Thoracic aorta (tissue), 2 donors: ENCODE results near the gene P2RX1. TPM values are rescaled to one million over a fixed set of nuclear protein-coding genes. Genes with fewer than 3 reads are reported as not detected.
A peak's percentile ranks its signal among the peaks of the same experiment; 100 is the strongest.

ENCODE experiments used
- ATAC-seq: fragments of 150-250 bp; one replicate; pipeline ENCODE4 v1.8.0; 2017; ENCODE audit warnings: low read depth; ENCODE audit not compliant: insufficient number of reproducible peaks, low FRiP score
- DNase-seq: peaks from one replicate; pipeline ENCODE4 v3.0.0-alpha.2; 2020; ENCODE audit warnings: low spot score
- H3K27ac ChIP-seq, 2 donors: fragments of 200-600 bp; sonication (generic); 1 replicate in 1 of 2; 2 replicates in 1 of 2; pipeline ENCODE4 v1.5.1; 2016; ENCODE audit warnings: mild to moderate bottlenecking in 2 of 2, moderate library complexity in 2 of 2
- H3K27me3 ChIP-seq: fragments of 200-600 bp; sonication (generic); replicated peaks from 2 replicates; pipeline ENCODE4 v1.6.0; 2016; ENCODE audit warnings: mild to moderate bottlenecking; ENCODE audit not compliant: insufficient read depth
- H3K36me3 ChIP-seq: fragments of 200-600 bp; sonication (generic); one replicate; pipeline ENCODE4 v1.5.1; 2016
- H3K4me1 ChIP-seq, 2 donors: fragments of 200-600 bp; sonication (generic); 1 replicate in 1 of 2; 2 replicates in 1 of 2; pipeline versions ENCODE4 v1.5.1 to v1.6.0; 2016; ENCODE audit warnings: low read depth in 2 of 2, mild to moderate bottlenecking in 1 of 2; ENCODE audit not compliant: control insufficient read depth in 1 of 2
- H3K4me3 ChIP-seq: fragments of 200-600 bp; sonication (generic); 2 replicates; pipeline ENCODE4 v1.5.1; 2016; ENCODE audit warnings: mild to moderate bottlenecking
- H3K9me3 ChIP-seq: fragments of 200-600 bp; sonication (generic); 2 replicates; pipeline ENCODE4 v1.5.1; 2016
- total RNA-seq, 2 donors: library from RNA; depleted of rRNA; stranded (reverse); fragments of >200 nt; gene quantifications; one replicate each; pipeline versions ENCODE4 v1.1.0 to v1.2.3, GENCODE V29; 2016
- TF ChIP-seq, protein P1 (sequence below): fragments of 200-600 bp; sonication (generic); IDR thresholded peaks from one replicate; pipeline ENCODE4 v1.5.1; 2019; ENCODE audit warnings: antibody characterized with exemption

The P2RX1 gene
- 1 to 10 TPM in 1 of 2 donors, under 1 TPM in 1; 0.63 to 7.3 TPM for total RNA-seq

GRCh38 chr17:3915995-3916696 lies at the start of gene P2RX1:
P2RX1 (minus strand) TSS chr17:3916465; CDS start chr17:3916225, 240 bp downstream.
- no peak for ATAC-seq
- H3K27me3 ChIP-seq, result no peaks in the 10 kb centered on the region
- no peak for DNase-seq
- peak within 1 kb of the TSS; percentile 8 to 38 for H3K27ac ChIP-seq
- H3K4me3 ChIP-seq, result no peak within 1 kb of the TSS
- peaks cover 20 to 48% of the 10 kb centered on the region in 2 donors for H3K4me1 ChIP-seq
- no peaks in the 10 kb centered on the region for H3K36me3 ChIP-seq
- TF ChIP-seq, protein P1, sequence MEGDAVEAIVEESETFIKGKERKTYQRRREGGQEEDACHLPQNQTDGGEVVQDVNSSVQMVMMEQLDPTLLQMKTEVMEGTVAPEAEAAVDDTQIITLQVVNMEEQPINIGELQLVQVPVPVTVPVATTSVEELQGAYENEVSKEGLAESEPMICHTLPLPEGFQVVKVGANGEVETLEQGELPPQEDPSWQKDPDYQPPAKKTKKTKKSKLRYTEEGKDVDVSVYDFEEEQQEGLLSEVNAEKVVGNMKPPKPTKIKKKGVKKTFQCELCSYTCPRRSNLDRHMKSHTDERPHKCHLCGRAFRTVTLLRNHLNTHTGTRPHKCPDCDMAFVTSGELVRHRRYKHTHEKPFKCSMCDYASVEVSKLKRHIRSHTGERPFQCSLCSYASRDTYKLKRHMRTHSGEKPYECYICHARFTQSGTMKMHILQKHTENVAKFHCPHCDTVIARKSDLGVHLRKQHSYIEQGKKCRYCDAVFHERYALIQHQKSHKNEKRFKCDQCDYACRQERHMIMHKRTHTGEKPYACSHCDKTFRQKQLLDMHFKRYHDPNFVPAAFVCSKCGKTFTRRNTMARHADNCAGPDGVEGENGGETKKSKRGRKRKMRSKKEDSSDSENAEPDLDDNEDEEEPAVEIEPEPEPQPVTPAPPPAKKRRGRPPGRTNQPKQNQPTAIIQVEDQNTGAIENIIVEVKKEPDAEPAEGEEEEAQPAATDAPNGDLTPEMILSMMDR, result no peak
- no peaks in the 10 kb centered on the region for H3K9me3 ChIP-seq

GRCh38 chr17:3965118-3965800 lies 49.0 kb upstream of the P2RX1 start:
- no peaks in the 10 kb centered on the region for H3K36me3 ChIP-seq
- peak overlapping the region; percentile 50 to 74 for H3K27ac ChIP-seq
- DNase-seq (no peak), ATAC-seq (no peak)
- H3K27me3 ChIP-seq, result no peaks in the 10 kb centered on the region
- TF ChIP-seq, protein P1, result no peak
- no peaks in the 10 kb centered on the region for H3K9me3 ChIP-seq
- peak overlapping the region; percentile 84 for H3K4me3 ChIP-seq
- peaks cover 13 to 41% of the 10 kb centered on the region in 2 donors for H3K4me1 ChIP-seq

GRCh38 chr17:3964203-3965117 lies 48.2 kb upstream of the P2RX1 start, which contains the start of gene ATP2A3:
ATP2A3 (minus strand) TSS chr17:3964437; CDS start chr17:3964291, 146 bp downstream.
- no peaks in the 10 kb centered on the region for H3K9me3 ChIP-seq
- DNase-seq (no peak), ATAC-seq (no peak)
- TF ChIP-seq, protein P1, result no peak
- peaks cover 15 to 49% of the 10 kb centered on the region in 2 donors for H3K4me1 ChIP-seq
- H3K27me3 ChIP-seq, result no peaks in the 10 kb centered on the region
- H3K27ac ChIP-seq, result peak within 1 kb of the TSS; percentile 50 to 74
- peak within 1 kb of the TSS; percentile 84 for H3K4me3 ChIP-seq
- no peaks in the 10 kb centered on the region for H3K36me3 ChIP-seq

GRCh38 chr17:3963237-3964201 lies 47.3 kb upstream of the P2RX1 start:
- H3K27me3 ChIP-seq, result no peaks in the 10 kb centered on the region
- H3K36me3 ChIP-seq, result no peaks in the 10 kb centered on the region
- TF ChIP-seq, protein P1, result peak; percentile 8
- H3K27ac ChIP-seq, result peak overlapping the region in 1 of 2 donors; percentile 40
- ATAC-seq (no peak), DNase-seq (no peak)
- H3K4me3 ChIP-seq, result peak overlapping the region; percentile 84
- H3K9me3 ChIP-seq, result no peaks in the 10 kb centered on the region
- H3K4me1 ChIP-seq, result peaks cover 18 to 54% of the 10 kb centered on the region in 2 donors
